Measurements from ENCODE around the gene FRAS1. TPM values are rescaled to one million over a fixed set of nuclear protein-coding genes. Genes with fewer than 3 reads are reported as not detected.
A peak's percentile ranks its signal among the peaks of the same experiment; 100 is the strongest.
"Not testable (repeated sequence)": the region's sequence is repeated elsewhere in the genome, so short reads cannot be mapped to it uniquely, and the experiment has no call there.

FRAS1 gene
- 1 to 10 TPM; 2.0 to 7.1 TPM for total RNA-seq

GRCh38 chr4:78057135-78057599, at the start of gene FRAS1:
TSS of gene FRAS1 (plus strand) at chr4:78057323. CDS start at chr4:78058010, 687 bp downstream.
- ATAC-seq (ENCODE audit: insufficient number of reproducible peaks, low FRiP score, low read depth) (no peak), DNase-seq (ENCODE audit: low spot score) (no peak)
- H3K4me3 ChIP-seq: peak within 1 kb of the TSS; percentile 78
- no peaks in the 10 kb centered on the region for H3K27me3 ChIP-seq (replicated peaks; ENCODE audit: insufficient read depth)
- no peaks in the 10 kb centered on the region for H3K9me3 ChIP-seq
- H3K27ac ChIP-seq: peak within 1 kb of the TSS; percentile 40 to 77
- H3K36me3 ChIP-seq: no peaks in the 10 kb centered on the region
- no peak for TF ChIP-seq CTCF (IDR thresholded peaks at IDR 0.05)
- H3K4me1 ChIP-seq (ENCODE audit: control insufficient read depth in 1 of 2, low read depth in 2 of 2): peaks cover 3 to 12% of the 10 kb centered on the region in 2 donors

- DNase-seq (ENCODE audit: low spot score); H3K4me1 ChIP-seq (ENCODE audit: control insufficient read depth in 1 of 2, low read depth in 2 of 2); H3K27me3 ChIP-seq (replicated peaks; ENCODE audit: insufficient read depth); H3K9me3 ChIP-seq; H3K27ac ChIP-seq; H3K4me3 ChIP-seq; ATAC-seq (ENCODE audit: insufficient number of reproducible peaks, low FRiP score, low read depth); H3K36me3 ChIP-seq: not testable (repeated sequence)
These were observed 46.1 kb upstream of the FRAS1 start for GRCh38 chr4:78011003-78011402.

- ATAC-seq (ENCODE audit: insufficient number of reproducible peaks, low FRiP score, low read depth) (no peak), DNase-seq (ENCODE audit: low spot score) (no peak)
- TF ChIP-seq CTCF (IDR thresholded peaks at IDR 0.05): no peak
- no peak overlapping the region for H3K27ac ChIP-seq
- H3K4me3 ChIP-seq: no peak overlapping the region
- no peaks in the 10 kb centered on the region for H3K36me3 ChIP-seq
- H3K4me1 ChIP-seq (ENCODE audit: control insufficient read depth in 1 of 2, low read depth in 2 of 2): no peaks in the 10 kb centered on the region
- peaks cover 3% of the 10 kb centered on the region for H3K9me3 ChIP-seq
- no peaks in the 10 kb centered on the region for H3K27me3 ChIP-seq (replicated peaks; ENCODE audit: insufficient read depth)
These were observed 41.9 kb upstream of the FRAS1 start for GRCh38 chr4:78014889-78015886.

GRCh38 chr4:78018271-78019049, 38.7 kb upstream of the FRAS1 start:
- Histone ChIP-seq H3K27me3 (replicated peaks; ENCODE audit: insufficient read depth) (no peaks in the 10 kb centered on the region), H3K4me1 (ENCODE audit: control insufficient read depth in 1 of 2, low read depth in 2 of 2) (no peaks in the 10 kb centered on the region), H3K27ac (no peak overlapping the region), H3K4me3 (no peak overlapping the region), H3K36me3 (no peaks in the 10 kb centered on the region), H3K9me3 (no peaks in the 10 kb centered on the region)
- no peak for TF ChIP-seq CTCF (IDR thresholded peaks at IDR 0.05)
- no peak for ATAC-seq (ENCODE audit: insufficient number of reproducible peaks, low FRiP score, low read depth)
- no peak for DNase-seq (ENCODE audit: low spot score)

DNA sequence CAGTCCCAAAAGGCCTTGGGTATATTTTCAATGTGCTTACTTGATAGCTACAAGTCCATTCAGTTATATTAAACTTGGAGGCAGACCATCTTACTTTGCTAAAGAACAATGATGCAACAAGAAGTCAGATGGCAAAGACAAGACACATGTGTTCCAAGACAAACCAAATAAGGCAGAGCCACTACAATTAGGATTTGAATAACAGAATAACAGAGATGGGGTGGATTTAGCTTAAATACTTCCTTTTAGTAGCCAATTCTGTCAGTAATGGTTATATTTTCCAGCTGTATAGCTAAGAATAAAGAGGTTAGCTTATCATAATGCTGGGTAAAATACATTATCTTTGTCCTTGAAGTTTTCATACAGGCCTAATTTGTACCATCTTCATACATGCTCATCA, 37.7 kb upstream of the FRAS1 start:
- Histone ChIP-seq H3K4me1 (ENCODE audit: control insufficient read depth in 1 of 2, low read depth in 2 of 2) (no peaks in the 10 kb centered on the region), H3K9me3 (no peaks in the 10 kb centered on the region), H3K27ac (no peak overlapping the region), H3K27me3 (replicated peaks; ENCODE audit: insufficient read depth) (no peaks in the 10 kb centered on the region), H3K36me3 (no peaks in the 10 kb centered on the region), H3K4me3 (no peak overlapping the region)
- no peak for TF ChIP-seq CTCF (IDR thresholded peaks at IDR 0.05)
- no peak for ATAC-seq (ENCODE audit: insufficient number of reproducible peaks, low FRiP score, low read depth)
- no peak for DNase-seq (ENCODE audit: low spot score)

Data from thoracic aorta (tissue), 2 donors.